ENCODE data around the gene SLC29A2.

The SLC29A2 gene

GRCh38 chr11:66344550-66345315 lies 26.8 kb downstream of the SLC29A2 start, which contains the start of gene BRMS1:
BRMS1 (minus strand) TSS chr11:66345104; CDS start chr11:66342234, 2,870 bp downstream.
- peak; percentile 96 for DNase-seq (ENCODE audit: low read depth)
- H3K4me3 ChIP-seq (ENCODE audit: low read depth, low read length): peak within 1 kb of the TSS; percentile 99
- peak; percentile 11 for TF ChIP-seq CTCF (IDR thresholded peaks at IDR 0.05; ENCODE audit: insufficient read depth, low read depth, low read length, missing control alignments)

DNA sequence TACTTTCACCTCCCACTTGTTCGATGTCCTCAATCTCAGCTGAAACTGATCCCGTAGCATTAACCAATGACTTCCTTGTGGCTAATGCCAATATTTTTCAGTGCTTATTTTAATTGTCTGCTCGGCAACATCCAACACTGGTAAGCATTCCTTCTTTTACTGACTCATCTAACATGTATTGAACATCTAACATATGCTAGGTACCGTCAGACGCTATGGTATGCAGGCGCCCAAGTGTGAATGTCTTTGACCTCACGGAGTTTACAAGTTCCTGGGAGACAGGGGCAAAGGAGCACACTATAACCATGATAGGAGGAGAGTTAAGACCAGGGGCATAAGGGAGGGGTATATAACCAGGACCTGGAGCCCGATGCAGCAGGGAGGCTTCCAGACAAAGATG lies 28.4 kb downstream of the SLC29A2 start:
- TF ChIP-seq CTCF (IDR thresholded peaks at IDR 0.05; ENCODE audit: insufficient read depth, low read depth, low read length, missing control alignments): no peak
- no peak for DNase-seq (ENCODE audit: low read depth)
- no peak overlapping the region for H3K4me3 ChIP-seq (ENCODE audit: low read depth, low read length)

DNA sequence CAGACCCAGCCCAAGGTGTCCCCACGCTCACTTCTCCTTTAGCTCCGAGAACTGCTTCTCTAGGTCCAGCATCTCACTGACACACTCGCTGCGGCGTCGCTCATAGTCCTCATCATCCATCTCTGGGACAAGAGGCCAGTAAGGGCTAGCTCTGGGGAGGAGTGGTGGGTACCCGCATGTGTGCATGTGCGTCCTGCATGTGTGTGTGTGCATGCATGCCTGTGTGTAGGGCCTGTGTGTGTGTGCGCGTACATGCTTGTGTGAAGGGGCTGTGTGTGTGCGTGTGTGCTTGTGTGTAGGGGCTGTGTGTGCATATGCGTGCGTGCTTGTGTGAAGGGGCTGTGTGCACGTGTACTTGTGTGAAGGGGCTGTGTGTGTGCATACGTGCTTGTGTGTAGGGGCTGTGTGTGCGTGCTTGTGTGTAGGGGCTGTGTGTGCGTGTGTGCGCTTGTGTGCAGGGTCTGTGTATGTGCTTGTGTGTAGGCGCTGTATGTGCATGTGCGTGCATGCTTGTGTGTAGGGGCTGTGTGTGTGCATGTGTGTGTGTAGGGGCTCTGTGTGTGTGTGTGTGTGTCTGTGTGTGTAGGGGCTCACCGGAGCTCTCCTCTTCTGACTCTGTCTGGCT lies 29.9 kb downstream of the SLC29A2 start:
- H3K4me3 ChIP-seq (ENCODE audit: low read depth, low read length): no peak overlapping the region
- no peak for DNase-seq (ENCODE audit: low read depth)
- TF ChIP-seq CTCF (IDR thresholded peaks at IDR 0.05; ENCODE audit: insufficient read depth, low read depth, low read length, missing control alignments): no peak

DNA sequence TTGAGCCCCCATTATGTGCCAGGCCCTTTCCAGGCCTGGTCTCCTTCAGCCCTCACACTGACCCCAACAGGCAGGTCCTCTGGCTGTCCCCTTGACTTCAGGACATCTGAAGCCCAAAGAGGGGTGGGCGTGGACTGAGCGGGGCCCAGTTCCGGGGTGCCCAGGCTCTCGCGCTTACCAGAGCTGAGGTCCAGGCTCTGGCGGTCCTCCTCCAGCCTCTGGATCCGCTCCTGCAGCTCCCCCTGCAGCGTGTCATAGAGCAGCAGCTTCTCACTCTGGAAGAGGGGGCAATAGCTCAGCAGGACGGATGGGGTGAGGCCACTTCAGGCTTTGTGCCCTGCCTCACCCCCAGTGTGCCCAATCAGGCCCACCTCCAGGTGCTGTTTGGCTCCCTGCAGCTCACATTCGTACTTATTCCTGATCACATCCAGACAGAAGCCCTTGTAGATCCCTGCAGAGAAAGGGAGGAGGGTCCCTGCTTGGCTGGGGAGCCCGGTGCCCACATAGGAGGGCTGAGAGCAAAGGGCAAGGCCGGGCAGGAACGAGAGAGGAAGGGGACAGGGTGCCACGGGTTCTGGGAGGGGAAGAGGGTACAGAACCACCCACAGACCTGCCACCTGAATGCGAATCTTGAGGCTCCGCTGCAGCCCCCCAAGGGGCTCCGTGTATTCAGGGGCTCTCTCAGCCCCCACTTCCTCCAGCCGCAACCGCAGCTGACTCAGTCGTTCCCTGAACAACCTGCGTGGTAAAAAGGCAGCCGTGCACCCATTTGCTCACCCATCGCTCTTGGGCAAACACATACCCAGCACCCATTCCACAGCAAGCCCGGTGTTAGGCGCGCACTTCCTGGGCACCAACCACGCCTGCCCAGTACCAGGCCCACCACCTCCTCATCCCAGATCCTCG lies 30.7 kb downstream of the SLC29A2 start:
- no peak for DNase-seq (ENCODE audit: low read depth)
- no peak for TF ChIP-seq CTCF (IDR thresholded peaks at IDR 0.05; ENCODE audit: insufficient read depth, low read depth, low read length, missing control alignments)
- no peak overlapping the region for H3K4me3 ChIP-seq (ENCODE audit: low read depth, low read length)

GRCh38 chr11:66339686-66340483 lies 31.7 kb downstream of the SLC29A2 start:
- DNase-seq (ENCODE audit: low read depth): no peak
- H3K4me3 ChIP-seq (ENCODE audit: low read depth, low read length): no peak overlapping the region
- no peak for TF ChIP-seq CTCF (IDR thresholded peaks at IDR 0.05; ENCODE audit: insufficient read depth, low read depth, low read length, missing control alignments)

- no peak overlapping the region for H3K4me3 ChIP-seq (ENCODE audit: low read depth, low read length)
- no peak for TF ChIP-seq CTCF (IDR thresholded peaks at IDR 0.05; ENCODE audit: insufficient read depth, low read depth, low read length, missing control alignments)
- DNase-seq (ENCODE audit: low read depth): no peak
Measured at GRCh38 chr11:66339162-66339675, 32.3 kb downstream of the SLC29A2 start.
